H1 (cell line): Measurements from ENCODE around the gene CCDC8. TPM values are rescaled to one million over a fixed set of nuclear protein-coding genes. Genes with fewer than 3 reads are reported as not detected.
A peak's percentile ranks its signal among the peaks of the same experiment; 100 is the strongest.

Experiments used
- CTCF ChIA-PET: fragments of 300-600 bp; sonication (Branson Sonifier 250); formaldehyde crosslinking; loops from one replicate; lab custom pipeline; 2021; ENCODE audit not compliant: partially characterized antibody; lab: Charles Lee
- POLR2A ChIA-PET: fragments of 300-600 bp; sonication (Branson Sonifier 250); formaldehyde crosslinking; loops from one replicate; lab custom pipeline; 2021; ENCODE audit warnings: inconsistent platforms; ENCODE audit not compliant: partially characterized antibody; lab: Charles Lee
- DNase-seq, 2 experiments: peaks; one replicate each; pipeline versions ENCODE4 v3.0.0 to v3.0.0-alpha.2; 2010 to 2022; ENCODE audit warnings: low spot score in 2 of 2, low read depth in 1 of 2, mixed read lengths in 1 of 2
- FAIRE-seq: peaks from 2 replicates; lab custom pipeline; 2011; peaks lifted over from hg19 to GRCh38; lab: Jason Lieb, UNC
- H2AFZ ChIP-seq: 2 replicates; pipeline ENCODE4 v1.8.1; 2012; ENCODE audit warnings: low read length, inconsistent platforms
- H2AK5ac ChIP-seq: 2 replicates; pipeline ENCODE4 v1.6.1; 2013; ENCODE audit warnings: low read depth, low read length
- H2BK120ac ChIP-seq: replicated peaks from 2 replicates; pipeline ENCODE3; 2013; ENCODE audit warnings: low read depth, low read length, inconsistent platforms
- H2BK12ac ChIP-seq: 2 replicates; pipeline ENCODE4 v1.6.1; 2013; ENCODE audit warnings: low read depth, low read length
- H2BK15ac ChIP-seq: 2 replicates; pipeline ENCODE4 v1.6.1; 2013; ENCODE audit warnings: low read length
- H2BK20ac ChIP-seq: 2 replicates; pipeline ENCODE4 v1.6.1; 2013; ENCODE audit warnings: low read length
- H2BK5ac ChIP-seq: 2 replicates; pipeline ENCODE4 v1.6.1; 2013; ENCODE audit warnings: low read depth, low read length
- H3K14ac ChIP-seq: 2 replicates; pipeline ENCODE4 v1.6.1; 2013; ENCODE audit warnings: inconsistent platforms; ENCODE audit not compliant: insufficient read length
- H3K18ac ChIP-seq: 2 replicates; pipeline ENCODE4 v1.6.1; 2013; ENCODE audit warnings: low read length; ENCODE audit errors: extremely low read depth
- H3K23ac ChIP-seq: 2 replicates; pipeline ENCODE4 v1.6.1; 2013; ENCODE audit warnings: inconsistent platforms; ENCODE audit not compliant: insufficient read length
- H3K23me2 ChIP-seq: 2 replicates; pipeline ENCODE4 v1.6.1; 2013; ENCODE audit warnings: low read depth, low read length
- H3K27ac ChIP-seq: 2 replicates; pipeline ENCODE4 v1.6.1; 2011; ENCODE audit warnings: low read depth, low read length, inconsistent platforms
- H3K27me3 ChIP-seq, 4 experiments: replicated peaks in 1 of 4; 1 replicate in 1 of 4; 2 replicates in 3 of 4; pipeline versions ENCODE4 v1.6.1 to v1.8.1; 2011 to 2013; ENCODE audit warnings: low read length in 3 of 4, mild to moderate bottlenecking in 3 of 4, inconsistent platforms in 2 of 4, mixed read lengths in 2 of 4, moderate library complexity in 1 of 4; ENCODE audit not compliant: control insufficient read depth in 3 of 4, insufficient read depth in 3 of 4; ENCODE audit errors: extremely low read depth in 1 of 4
- H3K36me3 ChIP-seq, 4 experiments: 2 replicates each; pipeline versions ENCODE4 v1.6.1 to v1.8.1; 2011 to 2013; ENCODE audit warnings: mild to moderate bottlenecking in 4 of 4, low read length in 3 of 4, moderate library complexity in 2 of 4, control low read depth in 1 of 4, inconsistent platforms in 1 of 4; ENCODE audit not compliant: insufficient read depth in 4 of 4, control insufficient read depth in 2 of 4
- H3K4ac ChIP-seq: replicated peaks from 2 replicates; pipeline ENCODE3; 2013; ENCODE audit warnings: low read length, low read depth, mixed read lengths, inconsistent platforms; ENCODE audit not compliant: insufficient read length
- H3K4me1 ChIP-seq, 4 experiments: replicated peaks in 1 of 4; 1 replicate in 1 of 4; 2 replicates in 3 of 4; pipeline versions ENCODE4 v1.6.1 to v1.8.1; 2011 to 2013; ENCODE audit warnings: low read length in 3 of 4, inconsistent platforms in 2 of 4, mixed read lengths in 1 of 4; ENCODE audit not compliant: insufficient read depth in 4 of 4, control insufficient read depth in 3 of 4
- H3K4me2 ChIP-seq, 2 experiments: 2 replicates each; pipeline versions ENCODE4 v1.6.1 to v1.8.1; 2011 to 2013; ENCODE audit warnings: low read depth in 2 of 2, low read length in 2 of 2, control low read depth in 1 of 2, inconsistent platforms in 1 of 2, mild to moderate bottlenecking in 1 of 2; ENCODE audit not compliant: insufficient read depth in 1 of 2
- H3K4me3 ChIP-seq, 4 experiments: fragments of 200-600, 300-600 bp in 1 of 4; sonication (generic), shearing (Covaris generic), sonication (Bioruptor Twin) in 1 of 4; 2 replicates each; pipeline versions ENCODE4 v1.5.1 to v1.8.1; 2011 to 2016; ENCODE audit warnings: low read length in 4 of 4, low read depth in 3 of 4, control low read depth in 2 of 4, inconsistent platforms in 2 of 4, mild to moderate bottlenecking in 2 of 4, mixed read lengths in 1 of 4, moderate library complexity in 1 of 4; ENCODE audit not compliant: insufficient read depth in 2 of 4; ENCODE audit errors: extremely low read depth in 1 of 4
- H3K56ac ChIP-seq: replicated peaks from 2 replicates; pipeline ENCODE3; 2013; ENCODE audit warnings: low read depth, mild to moderate bottlenecking, mixed read lengths, low read length, inconsistent platforms; ENCODE audit not compliant: insufficient read length
- H3K79me1 ChIP-seq: 2 replicates; pipeline ENCODE4 v1.6.1; 2013; ENCODE audit warnings: low read depth, low read length, control low read depth
- H3K79me2 ChIP-seq, 2 experiments: 2 replicates each; pipeline versions ENCODE4 v1.6.1 to v1.8.1; 2012 to 2013; ENCODE audit warnings: low read length in 2 of 2, mild to moderate bottlenecking in 2 of 2, inconsistent platforms in 1 of 2; ENCODE audit not compliant: insufficient read depth in 2 of 2, control insufficient read depth in 1 of 2
- H3K9ac ChIP-seq, 4 experiments: replicated peaks in 1 of 4; 1 replicate in 1 of 4; 2 replicates in 3 of 4; pipeline versions ENCODE4 v1.6.1 to v1.8.1; 2011 to 2013; ENCODE audit warnings: low read depth in 3 of 4, low read length in 3 of 4, control low read depth in 2 of 4, mild to moderate bottlenecking in 2 of 4, moderate library complexity in 2 of 4, inconsistent platforms in 1 of 4; ENCODE audit errors: extremely low read depth in 1 of 4
- H3K9me3 ChIP-seq, 2 experiments: 2 replicates each; pipeline versions ENCODE4 v1.6.1 to v1.8.1; 2012 to 2013; ENCODE audit warnings: mild to moderate bottlenecking in 2 of 2, moderate library complexity in 2 of 2, control low read depth in 1 of 2, inconsistent platforms in 1 of 2, low read depth in 1 of 2, low read length in 1 of 2, mixed read lengths in 1 of 2; ENCODE audit not compliant: insufficient read depth in 2 of 2
- H4K20me1 ChIP-seq, 2 experiments: replicated peaks in 1 of 2; 2 replicates each; pipeline versions ENCODE3 to v1.8.1; 2011 to 2013; ENCODE audit warnings: inconsistent platforms in 2 of 2, low read length in 2 of 2, mild to moderate bottlenecking in 1 of 2; ENCODE audit not compliant: insufficient read depth in 2 of 2, control insufficient read depth in 1 of 2
- H4K5ac ChIP-seq: 2 replicates; pipeline ENCODE4 v1.6.1; 2013; ENCODE audit warnings: low read length, low read depth, mixed read lengths, inconsistent platforms; ENCODE audit not compliant: insufficient read length
- H4K8ac ChIP-seq: 2 replicates; pipeline ENCODE4 v1.8.0; 2013; ENCODE audit warnings: mild to moderate bottlenecking, moderate library complexity, low read length, inconsistent platforms; ENCODE audit not compliant: insufficient read depth; ENCODE audit errors: extremely low read depth
- H4K91ac ChIP-seq: replicated peaks from 2 replicates; pipeline ENCODE3; 2013; ENCODE audit warnings: low read length, mixed read lengths, inconsistent platforms; ENCODE audit not compliant: insufficient read length
- ATF3 ChIP-seq: IDR thresholded peaks from 2 replicates; pipeline ENCODE4 v1.6.1; 2011; ENCODE audit warnings: low read depth, mild to moderate bottlenecking, low read length; ENCODE audit not compliant: insufficient read depth
- BACH1 ChIP-seq: IDR thresholded peaks from 2 replicates; pipeline ENCODE4 v1.6.1; 2012; ENCODE audit warnings: low read length, improper control_type of control experiment
- CEBPB ChIP-seq: IDR thresholded peaks from 2 replicates; pipeline ENCODE4 v1.6.1; 2012; ENCODE audit warnings: low read depth, low read length
- NANOG ChIP-seq: IDR thresholded peaks from 2 replicates; pipeline ENCODE4 v1.6.1; 2011; ENCODE audit warnings: low read length, low read depth, mild to moderate bottlenecking, inconsistent platforms; ENCODE audit not compliant: insufficient read depth, poor library complexity, severe bottlenecking
- SP4 ChIP-seq: IDR thresholded peaks from 2 replicates; pipeline ENCODE4 v1.6.1; 2012; ENCODE audit warnings: low read length, inconsistent platforms
- TCF12 ChIP-seq: IDR thresholded peaks from 2 replicates; pipeline ENCODE4 v1.6.1; 2011; ENCODE audit warnings: low read depth, mild to moderate bottlenecking, low read length
- USF2 ChIP-seq: IDR thresholded peaks from 2 replicates; pipeline ENCODE4 v1.6.1; 2011; ENCODE audit warnings: low read length, improper control_type of control experiment
- WGBS, 2 experiments: shearing (Covaris generic) in 1 of 2; methylation state at CpG; one replicate each; pipeline versions ENCODE4 v1.1.6 to v1.1.7; 2013 to 2015; ENCODE audit warnings: low lambda C conversion rate in 2 of 2, mixed read lengths in 2 of 2, inconsistent platforms in 1 of 2, low coverage in 1 of 2, missing lambda C conversion rate in 1 of 2; ENCODE audit not compliant: insufficient replicate concordance in 2 of 2, insufficient coverage in 1 of 2, insufficient read length in 1 of 2; ENCODE audit errors: extremely low coverage in 1 of 2, missing lambda C conversion rate in 1 of 2; 5-methylcytosine and 5-hydroxymethylcytosine counted together
- polyA plus RNA-seq, 7 experiments: library from polyadenylated mRNA; depleted of rRNA in 3 of 7; stranded (reverse) in 5 of 7; unstranded in 2 of 7; fragments of >200 nt in 5 of 7; fragments of 200-250 nt in 2 of 7; gene quantifications; 1 replicate in 5 of 7; 2 replicates in 1 of 7; 4 replicates in 1 of 7; pipeline versions ENCODE4 v1.2.1 to v1.2.3, GENCODE V29; 2011 to 2013; ENCODE audit warnings: missing spikeins in 2 of 7, mixed read lengths in 2 of 7
- total RNA-seq: library from RNA; stranded (reverse); fragmentation: NEBNext Ultra II Directional; extraction: Animal tissue kit (Norgen Biotek cat#: 25700); gene quantifications from 2 replicates; pipeline ENCODE4 v1.2.1, GENCODE V29; 2021
- TF ChIP-seq, protein P1 (sequence below): IDR thresholded peaks from 2 replicates; pipeline ENCODE4 v1.6.1; 2012; ENCODE audit warnings: inconsistent platforms

The CCDC8 gene
- total and polyA plus RNA-seq, 2 of the 8 experiments (the other 6 are each of a cell fraction or from before 2014, with no cell fraction given): 4.9 to 13.6 TPM

DNA sequence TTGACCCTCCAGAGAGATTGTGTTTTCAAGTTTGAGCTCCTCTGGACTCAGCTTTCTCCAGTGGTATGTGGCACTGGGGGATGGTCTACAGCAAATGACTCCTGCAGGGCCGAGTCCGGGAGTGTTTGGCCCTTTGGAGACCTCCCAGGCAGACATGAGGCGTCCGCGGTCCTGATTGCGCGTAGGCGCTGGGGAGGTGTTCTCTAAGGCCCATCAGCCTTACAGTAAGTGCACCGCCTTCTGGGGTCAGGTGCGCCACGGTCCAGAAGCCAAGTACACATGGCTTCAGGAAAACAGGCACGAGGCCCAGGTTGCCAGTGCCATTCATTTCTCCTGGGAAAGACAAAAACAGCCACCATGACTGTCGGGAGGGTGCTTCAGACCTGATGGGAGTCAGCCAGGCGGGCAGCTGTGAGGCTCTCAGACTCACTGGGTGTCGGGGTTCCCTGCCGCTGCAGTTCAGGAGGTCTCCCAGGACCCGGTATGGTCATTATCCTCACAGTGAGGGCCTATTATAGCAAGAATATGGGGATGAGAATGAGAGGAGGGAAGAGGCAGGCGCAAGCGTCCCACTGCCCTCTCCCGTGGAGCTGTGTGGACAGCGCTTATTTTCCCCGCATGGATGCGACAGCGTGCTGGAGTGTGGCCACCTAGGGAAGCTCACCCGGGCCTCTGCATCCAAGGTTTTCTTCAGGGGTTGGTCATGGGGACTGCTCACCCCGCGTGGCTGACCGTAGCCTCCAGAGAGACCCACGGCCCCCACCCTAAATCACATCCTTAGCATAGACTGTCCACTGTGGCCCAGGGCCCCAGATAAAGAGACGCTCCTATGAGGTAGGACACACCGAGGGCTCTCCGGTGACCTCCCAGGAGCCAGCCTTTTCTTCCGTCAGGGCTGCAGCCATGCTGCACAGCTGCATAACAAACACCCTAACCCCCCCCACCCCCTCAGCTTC is 21.8 kb downstream of the CCDC8 start:
- Histone ChIP-seq H3K56ac (no peak overlapping the region), H2BK15ac (no peak overlapping the region), H3K36me3 (peaks cover 7 to 50% (median 39%) of the 10 kb centered on the region in 4 experiments; a peak in 6 of 8 replicates), H3K18ac (no peak overlapping the region), H3K79me2 (no peaks in the 10 kb centered on the region), H2BK20ac (no peak overlapping the region), H4K20me1 (peaks cover 0 to 9% of the 10 kb centered on the region in 2 experiments), H4K5ac (no peak overlapping the region), H4K8ac (no peak overlapping the region), H3K27me3 (no peaks in the 10 kb centered on the region), H3K4me1 (no peaks in the 10 kb centered on the region; a peak in 2 of 7 replicates), H2BK12ac (no peak overlapping the region), H3K9me3 (no peaks in the 10 kb centered on the region; a peak in 1 of 4 replicates), H3K79me1 (no peaks in the 10 kb centered on the region), H3K4me2 (no peak overlapping the region), H3K23me2 (no peaks in the 10 kb centered on the region), H3K9ac (no peak overlapping the region; a peak in 1 of 7 replicates), H3K4ac (no peak overlapping the region), H2AK5ac (no peak overlapping the region), H2AFZ (no peak overlapping the region), H2BK5ac (peak overlapping the region; percentile 0; the same call in 1 of the 2 replicates), H3K23ac (no peak overlapping the region), H3K27ac (no peak overlapping the region), H4K91ac (no peak overlapping the region), H3K4me3 (no peak overlapping the region), H3K14ac (no peak overlapping the region), H2BK120ac (no peak overlapping the region)
- FAIRE-seq: no peak
- TF ChIP-seq, protein P1, sequence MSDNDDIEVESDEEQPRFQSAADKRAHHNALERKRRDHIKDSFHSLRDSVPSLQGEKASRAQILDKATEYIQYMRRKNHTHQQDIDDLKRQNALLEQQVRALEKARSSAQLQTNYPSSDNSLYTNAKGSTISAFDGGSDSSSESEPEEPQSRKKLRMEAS: no peak
- no peak for TF ChIP-seq USF2
- TF ChIP-seq TCF12: no peak
- no peak for TF ChIP-seq ATF3
- TF ChIP-seq SP4: no peak
- TF ChIP-seq BACH1: no peak
- TF ChIP-seq NANOG: no peak
- no peak for TF ChIP-seq CEBPB
- no peak for DNase-seq
- 93% methylated on average over 33 of the region's 33 CpGs; no CpG with 5 or more reads in 1 of the 2 experiments for WGBS, 2 experiments
- ChIA-PET CTCF (interaction anchor here (0.7 to 7.4 kb wide), 11 partner anchors 10 to 146 kb away, joined by 3 to 91 read pairs (median 7); no protein-coding TSS in a partner anchor), POLR2A (interaction anchor here (0.9 to 3.2 kb wide), 7 partner anchors 13 to 104 kb away, joined by 3 to 15 read pairs (median 5); partner anchors contain the start of genes CCDC8 and PNMA8B)
